ENCODE results near the gene EPB41L3.
"Not testable (repeated sequence)": the region's sequence is repeated elsewhere in the genome, so short reads cannot be mapped to it uniquely, and the experiment has no call there.

EPB41L3 gene

DNA sequence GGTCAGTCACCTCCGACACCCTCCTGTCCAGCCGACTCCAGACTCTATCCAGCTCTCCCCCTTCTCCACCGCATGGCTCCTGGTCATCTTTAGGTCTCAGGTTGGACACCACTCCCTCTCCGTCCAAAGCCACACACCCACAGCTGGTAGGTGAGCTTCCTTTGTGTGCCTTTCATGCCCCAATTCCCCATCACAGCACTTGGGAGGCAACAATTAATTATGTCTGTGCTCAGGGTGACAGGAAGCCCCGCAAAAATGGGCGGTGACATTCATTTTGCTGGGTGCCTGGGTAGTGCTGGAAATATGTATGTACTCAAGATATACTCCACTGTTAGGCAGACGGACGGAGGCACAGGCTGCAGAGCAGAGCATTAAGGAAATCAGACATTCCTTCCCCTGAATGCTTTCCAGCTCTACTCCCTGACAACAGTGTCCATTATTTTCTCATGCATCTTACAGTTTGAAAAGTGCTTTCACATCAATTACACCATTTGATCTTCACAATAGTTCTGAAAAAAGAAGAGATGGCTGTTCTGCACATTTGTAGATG is 13.1 kb downstream of the EPB41L3 start:
- no peak for DNase-seq (ENCODE audit: low read depth in 2 of 2)

DNA sequence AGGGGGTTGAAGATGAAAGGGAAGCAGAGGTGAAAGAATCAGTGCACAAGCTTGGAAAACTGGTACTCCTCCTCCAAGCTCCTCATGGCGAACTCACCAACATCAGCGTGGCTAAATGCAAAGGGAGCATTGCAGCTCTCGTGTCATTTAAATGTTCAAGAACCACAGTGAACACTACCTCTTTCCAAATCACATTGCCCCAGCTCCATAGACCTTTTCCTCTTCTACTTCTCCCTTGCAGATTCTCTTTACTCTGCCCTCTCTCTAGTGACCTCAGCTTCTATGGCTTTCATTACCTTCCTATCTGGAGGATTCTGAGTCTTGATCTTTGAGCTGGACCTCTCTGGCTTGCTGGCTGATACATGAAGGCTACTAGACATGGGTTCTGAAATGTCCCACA is 14.3 kb downstream of the EPB41L3 start:
- DNase-seq (ENCODE audit: low read depth in 2 of 2), result no peak

DNA sequence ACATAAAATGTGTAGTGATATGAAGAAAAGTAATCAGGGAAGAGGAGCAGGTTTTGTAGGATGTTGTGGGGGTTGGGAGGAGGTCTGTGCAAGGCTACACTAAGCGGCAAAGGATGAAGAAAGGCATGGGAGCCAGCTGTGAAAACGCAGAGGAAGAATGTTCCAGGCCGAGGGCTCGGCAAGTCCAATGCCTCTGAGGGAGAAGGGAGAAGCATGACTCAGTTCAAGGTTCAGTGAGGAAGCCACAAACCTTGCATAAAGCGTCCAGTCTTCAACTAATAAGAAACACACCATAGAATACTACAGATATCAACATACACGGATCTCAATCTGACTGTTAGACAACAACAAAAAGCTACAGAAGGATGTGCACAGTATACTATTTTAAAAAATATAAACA is 16.2 kb downstream of the EPB41L3 start:
- no peak for DNase-seq (ENCODE audit: low read depth in 2 of 2)

DNA sequence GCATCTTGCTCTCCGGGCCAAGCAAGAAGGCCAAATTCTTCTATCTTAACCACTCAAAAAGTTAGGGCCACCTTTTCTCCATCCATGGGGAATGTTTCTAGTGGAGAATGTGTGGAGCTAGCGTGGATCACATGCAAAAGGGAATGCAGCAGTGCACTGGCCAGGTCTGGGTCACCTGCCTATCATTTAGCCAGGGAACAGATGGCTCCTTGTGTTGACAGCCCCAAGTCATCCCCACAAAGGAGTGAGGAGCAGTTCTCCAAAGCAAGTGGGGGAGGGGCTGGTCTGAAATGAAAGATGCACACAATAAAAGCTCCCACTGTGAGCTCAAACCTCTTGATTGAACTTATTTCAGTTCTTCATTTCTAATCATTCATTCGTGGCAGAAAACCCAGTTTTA is 19.1 kb downstream of the EPB41L3 start:
- no peak for DNase-seq (ENCODE audit: low read depth in 2 of 2)

DNA sequence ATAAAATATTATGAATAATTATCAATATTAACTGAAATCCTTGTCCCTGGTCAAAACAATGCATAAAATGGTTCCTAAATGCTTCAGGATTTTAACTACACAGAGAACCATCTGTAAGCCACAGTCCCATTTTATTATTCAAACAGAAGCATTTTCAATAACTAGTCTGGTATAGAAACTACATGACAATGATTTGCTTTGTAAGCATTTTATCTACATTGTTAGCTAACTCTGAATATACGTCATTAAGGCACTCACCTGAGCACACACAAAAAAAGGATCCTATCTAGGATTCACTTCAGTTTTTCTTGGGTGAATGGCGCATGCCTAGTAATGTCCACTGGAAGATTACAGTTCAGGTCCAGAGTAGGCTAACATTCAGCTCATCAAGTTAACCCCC is 22.8 kb downstream of the EPB41L3 start:
- no peak for DNase-seq (ENCODE audit: low read depth in 2 of 2)

DNA sequence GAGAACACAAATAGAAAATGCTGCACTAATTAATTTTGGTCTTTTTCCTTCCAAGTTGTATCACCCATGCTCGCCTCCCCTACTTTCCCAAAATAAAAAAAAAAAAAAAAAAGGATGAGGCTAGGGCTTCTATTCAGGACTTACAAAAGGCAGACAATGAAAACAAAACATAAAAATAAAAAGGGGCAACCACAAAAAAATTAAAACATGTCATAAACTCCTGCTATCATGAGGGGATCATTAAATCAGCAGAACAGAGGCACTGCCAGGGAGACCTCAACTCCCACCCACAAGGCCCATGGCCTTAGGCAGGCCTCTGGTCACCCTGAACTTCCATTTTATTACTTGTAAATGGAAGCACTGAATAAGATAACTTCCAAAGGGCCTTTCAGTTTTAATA is 23.3 kb downstream of the EPB41L3 start:
- no peak for DNase-seq (ENCODE audit: low read depth in 2 of 2)

DNA sequence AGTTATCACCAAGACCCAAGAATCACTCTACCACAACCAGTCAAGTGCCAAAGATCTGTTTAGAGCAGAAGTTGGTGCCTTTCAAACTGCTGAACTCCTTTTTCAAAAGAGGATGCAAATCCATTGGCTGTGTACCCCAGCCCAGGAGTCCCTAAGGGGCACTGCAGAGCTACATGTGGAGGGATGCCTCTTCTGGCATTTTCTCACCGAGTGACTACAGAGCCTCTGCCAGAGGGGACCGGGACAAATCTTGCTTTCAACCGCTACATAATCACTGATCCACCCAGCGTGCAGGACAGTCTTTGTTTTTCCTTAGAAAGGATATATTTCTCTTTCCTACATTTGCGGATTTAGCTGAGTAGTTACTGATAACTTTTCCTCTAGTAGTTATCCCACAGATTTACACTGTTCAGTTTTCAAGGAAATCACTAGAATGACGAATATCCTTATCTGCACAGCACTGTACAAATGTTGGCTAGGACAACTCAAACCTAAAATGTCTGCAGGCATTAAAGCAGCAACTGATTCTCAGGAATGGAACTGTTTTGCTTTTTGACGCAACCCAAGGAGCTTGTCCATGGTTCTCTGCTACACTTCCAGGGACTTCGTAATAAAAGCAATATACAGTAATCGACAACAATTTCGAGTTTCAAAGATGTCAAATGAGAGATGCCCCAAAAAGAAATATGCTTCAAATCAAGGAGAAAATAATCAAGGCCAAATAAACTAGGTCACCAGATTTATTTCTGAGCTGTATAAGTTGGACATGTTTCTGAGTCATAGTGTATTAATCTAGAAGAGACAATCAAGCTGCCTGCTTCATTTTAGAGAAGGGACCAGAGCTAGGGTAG is 24.1 kb downstream of the EPB41L3 start:
- DNase-seq (ENCODE audit: low read depth in 2 of 2), result no peak

DNA sequence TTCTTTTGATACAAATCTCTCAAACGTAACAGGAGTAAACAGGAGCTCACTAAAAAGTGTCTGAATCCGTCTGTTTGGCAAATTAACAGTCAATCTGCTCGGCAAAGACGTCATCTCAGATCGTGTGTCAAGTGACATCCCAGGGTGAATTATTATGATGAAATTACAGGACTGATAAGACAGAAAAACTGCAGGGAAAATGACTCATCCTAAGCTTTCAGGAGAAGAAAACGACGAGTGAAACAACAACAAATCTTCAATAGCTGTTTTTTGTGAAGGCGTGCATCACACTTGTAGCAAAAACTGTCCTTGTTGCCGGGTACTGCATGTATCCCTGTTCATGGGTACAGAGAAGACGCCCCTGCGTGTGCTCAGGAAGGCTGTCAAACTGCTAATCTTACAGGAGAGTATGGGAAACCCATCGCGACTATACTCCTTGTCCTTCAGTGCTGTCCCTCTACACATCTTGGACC is 24.9 kb downstream of the EPB41L3 start:
- no peak for DNase-seq (ENCODE audit: low read depth in 2 of 2)

DNA sequence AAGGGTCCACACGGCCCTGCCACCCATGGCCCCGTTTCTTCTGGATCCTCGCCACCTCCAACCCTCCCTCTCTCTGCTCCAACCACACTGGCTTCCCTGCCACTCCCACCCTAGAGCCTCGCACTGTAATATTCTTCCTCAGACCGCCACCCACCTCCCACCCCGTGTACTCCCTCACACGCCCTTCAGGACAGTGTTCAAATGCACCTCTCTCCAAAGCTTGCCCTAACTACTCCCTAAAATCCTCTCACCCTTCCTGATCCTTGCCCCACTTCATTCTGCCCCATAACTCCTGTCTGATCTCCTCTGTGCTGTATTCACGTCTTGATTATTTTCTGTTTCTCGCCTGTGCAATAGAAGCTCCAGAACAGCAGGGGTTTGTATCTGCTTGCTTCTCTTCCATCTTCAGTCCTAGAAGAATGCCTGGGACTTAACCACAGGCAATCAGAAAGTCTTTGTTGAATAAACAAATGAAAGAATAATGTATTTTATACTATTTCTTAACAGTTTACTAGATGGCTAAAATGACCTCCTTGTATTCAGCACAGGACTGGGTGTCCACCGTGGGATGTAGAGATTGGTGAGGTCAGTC is 25.5 kb downstream of the EPB41L3 start:
- DNase-seq (ENCODE audit: low read depth in 2 of 2), result no peak

DNA sequence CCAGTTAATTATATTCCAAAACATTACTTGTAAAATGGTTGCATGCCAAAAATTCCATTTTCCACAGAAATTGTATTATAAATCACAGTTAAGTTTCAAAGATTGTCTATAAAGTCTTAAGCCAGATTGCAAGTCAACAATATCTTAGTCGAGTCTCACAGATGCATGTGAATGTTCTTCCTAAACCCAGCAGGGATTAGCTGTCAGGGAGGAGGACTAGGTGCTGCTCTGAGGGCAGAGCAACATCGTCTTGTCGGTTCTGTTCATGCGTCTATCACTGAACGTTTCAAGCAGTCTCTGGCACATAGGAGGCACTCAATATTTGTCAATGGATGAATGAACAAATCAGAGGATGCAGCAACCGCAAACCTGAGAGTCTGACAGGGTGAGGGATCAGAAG is 27.0 kb downstream of the EPB41L3 start:
- no peak for DNase-seq (ENCODE audit: low read depth in 2 of 2)

DNA sequence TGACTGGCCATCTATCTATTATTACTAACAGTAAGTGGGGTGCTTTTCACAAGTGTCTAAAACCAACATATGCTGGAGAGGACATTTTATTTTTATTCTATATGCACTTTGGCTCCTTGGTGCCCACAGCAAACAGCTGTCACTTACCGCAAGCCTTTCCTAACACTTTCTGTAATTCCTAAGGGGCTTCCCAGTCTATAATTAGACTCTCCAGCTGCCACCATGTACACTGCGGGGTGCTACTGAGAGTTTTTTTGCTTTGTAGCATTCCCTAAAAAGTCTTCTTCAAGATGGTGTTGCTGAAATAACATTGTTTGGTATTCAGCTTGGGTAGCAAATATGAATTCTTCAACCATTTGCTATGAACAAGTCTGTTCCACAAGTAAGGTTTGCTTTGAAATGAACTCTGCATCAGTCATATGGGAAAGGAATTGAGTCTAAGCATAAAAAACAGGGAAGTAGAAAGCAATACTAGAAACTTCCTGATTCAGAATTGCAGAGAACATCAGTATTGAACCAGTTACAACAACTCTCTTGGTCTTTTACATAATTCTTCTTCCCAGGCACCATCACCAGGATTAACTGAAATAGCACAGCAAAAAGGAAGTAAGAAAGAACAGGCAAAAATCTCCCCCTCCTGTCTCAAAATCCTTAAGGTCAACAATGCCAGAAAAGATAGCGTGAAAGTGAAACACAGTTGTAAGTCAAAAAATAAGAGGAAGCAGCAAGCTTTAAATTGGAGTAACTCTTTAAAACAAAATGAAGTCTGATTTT is 28.6 kb downstream of the EPB41L3 start:
- no peak for DNase-seq (ENCODE audit: low read depth in 2 of 2)

DNA sequence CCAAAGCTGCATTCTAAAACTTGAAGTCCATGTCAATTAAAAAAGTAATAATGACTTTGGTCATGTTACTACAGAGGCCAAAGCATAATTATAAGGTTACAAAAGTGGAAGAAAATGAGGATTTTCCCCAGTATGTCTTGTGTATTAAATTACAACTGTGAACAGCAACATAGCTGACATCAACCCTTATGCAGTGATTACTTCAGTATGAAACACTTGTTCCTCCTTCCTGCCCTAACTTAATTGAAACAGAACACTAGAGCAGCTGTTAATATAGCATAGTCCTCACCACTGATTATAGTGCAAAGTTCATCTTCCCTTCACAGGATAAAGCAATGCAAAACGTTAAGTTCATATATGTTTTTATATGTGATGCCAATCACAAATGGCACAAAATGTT is 29.9 kb downstream of the EPB41L3 start:
- DNase-seq (ENCODE audit: low read depth in 2 of 2), result no peak

DNA sequence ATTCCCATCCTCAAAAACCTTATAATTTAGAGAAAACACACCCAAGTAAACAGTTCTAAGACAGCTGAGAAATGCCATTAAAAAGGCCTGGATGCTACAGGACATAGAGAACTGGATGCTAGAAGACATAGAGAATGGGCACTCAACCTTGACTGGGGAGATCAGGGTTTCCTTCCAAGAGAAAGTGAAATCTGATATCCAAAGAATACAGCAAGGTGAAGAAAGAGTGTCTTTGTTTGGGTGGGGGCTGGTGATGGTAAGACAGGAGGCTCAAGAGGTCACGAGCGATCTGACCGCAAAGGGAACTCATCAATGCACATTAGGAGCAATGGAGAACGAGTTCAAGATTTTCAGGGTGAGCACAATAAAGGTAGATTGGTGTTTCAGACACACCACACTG is 31.6 kb downstream of the EPB41L3 start:
- no peak for DNase-seq (ENCODE audit: low read depth in 2 of 2)

DNA sequence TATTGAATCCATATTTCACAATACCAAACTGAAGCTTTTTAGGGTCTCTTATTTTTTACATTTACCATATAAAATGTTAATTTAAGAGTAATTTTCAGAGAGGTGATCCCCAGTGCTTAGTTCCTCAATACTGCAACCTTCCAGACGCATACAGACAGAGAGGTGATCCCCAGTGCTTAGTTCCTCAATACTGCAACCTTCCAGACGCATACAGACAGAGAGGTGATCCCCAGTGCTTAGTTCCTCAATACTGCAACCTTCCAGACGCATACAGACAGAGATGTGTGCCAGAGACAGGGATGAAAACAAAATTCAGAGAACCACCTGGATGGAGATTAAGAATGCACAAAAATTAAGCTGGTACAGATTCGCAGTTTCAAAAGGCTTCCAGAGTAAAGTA is 32.3 kb downstream of the EPB41L3 start:
- not testable (repeated sequence) for DNase-seq (ENCODE audit: low read depth in 2 of 2)

DNA sequence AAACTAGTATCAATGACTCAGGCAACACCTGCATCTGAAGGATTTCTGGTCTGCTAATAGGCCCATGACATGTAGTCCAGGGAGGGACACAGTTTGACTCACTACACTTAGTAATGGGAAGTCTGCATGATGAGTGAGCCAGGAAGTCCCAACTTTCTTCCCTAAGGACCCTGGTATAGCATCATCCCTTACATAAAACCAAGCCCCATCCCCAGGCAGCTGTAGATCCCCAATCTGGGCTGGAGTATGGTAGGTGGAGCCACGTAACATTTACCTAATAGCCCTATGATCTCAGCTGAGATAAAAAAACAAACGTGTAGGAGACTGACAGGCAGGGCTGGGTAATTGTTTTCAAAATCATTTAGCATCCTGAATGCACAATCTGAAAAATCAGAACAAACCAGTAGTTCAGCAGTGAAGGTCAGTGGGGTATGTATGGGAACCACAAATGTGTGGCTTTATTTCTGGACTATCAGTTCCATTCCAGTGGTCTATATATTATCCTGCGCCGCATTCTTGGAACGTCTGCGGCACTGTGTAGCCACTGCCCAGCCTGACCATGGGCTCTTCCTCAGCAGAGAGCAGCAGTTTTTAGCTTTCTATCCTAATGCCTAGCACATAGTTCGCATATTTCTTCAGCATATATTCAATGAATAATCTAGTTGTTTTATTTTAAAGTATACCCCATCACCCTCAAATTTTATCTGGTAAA is 33.5 kb downstream of the EPB41L3 start:
- DNase-seq (ENCODE audit: low read depth in 2 of 2), result no peak

DNA sequence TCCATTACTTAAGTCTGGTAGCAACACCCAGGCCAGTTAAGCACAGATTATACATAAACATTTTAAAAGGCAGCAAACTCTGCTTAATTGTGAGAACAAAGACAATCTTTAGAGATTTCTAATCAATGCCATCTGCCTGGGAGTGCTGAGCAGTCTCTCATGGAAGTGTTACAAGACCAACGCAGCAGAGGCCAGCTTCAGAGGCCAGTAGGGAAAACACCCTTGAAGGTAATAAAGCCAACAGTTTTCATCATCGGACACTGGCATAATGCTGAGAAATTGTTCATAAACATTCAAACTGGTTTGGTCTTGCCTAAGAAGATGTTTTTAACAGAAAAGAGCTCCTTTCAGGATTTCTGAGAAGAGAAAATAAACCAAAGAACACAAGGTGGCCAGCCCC is 35.0 kb downstream of the EPB41L3 start:
- DNase-seq (ENCODE audit: low read depth in 2 of 2), result no peak

DNA sequence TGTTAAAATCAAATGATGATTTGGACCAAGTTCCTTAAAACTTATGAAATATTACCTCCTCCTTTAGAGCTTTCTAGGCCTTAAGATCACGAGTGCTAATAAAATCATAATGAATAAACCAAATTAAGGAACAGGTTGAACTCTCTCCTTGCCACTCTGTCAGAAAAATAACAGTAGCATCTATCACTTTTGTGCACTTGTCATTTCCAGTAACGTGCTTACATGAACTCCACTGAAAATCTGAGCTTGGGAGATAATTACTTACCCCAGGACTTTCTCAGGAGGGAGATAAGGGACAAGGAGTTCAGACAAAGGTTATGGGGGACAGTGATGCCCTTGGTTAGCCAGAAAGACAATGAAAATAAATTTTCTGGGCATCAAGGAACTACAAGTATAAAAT is 36.0 kb downstream of the EPB41L3 start:
- no peak for DNase-seq (ENCODE audit: low read depth in 2 of 2)

DNA sequence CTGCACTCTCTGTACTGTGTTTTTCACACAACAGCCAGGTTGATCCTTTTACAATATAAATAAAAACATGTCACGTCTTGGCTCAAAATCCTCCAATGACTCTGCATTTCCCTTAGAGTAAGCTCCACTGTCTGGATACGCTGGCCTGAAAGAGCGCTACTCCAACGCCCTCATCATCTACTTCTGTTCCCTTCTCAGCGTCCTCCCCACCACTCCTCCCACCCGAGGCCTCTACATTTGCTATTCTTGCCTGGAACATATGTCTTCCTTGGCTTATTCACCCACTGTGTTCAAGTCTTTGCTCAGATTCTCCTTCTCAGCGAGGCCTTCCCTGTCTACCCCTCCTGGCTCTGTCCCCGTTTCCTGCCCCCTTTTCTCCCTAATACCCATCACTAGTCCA is 37.6 kb downstream of the EPB41L3 start:
- no peak for DNase-seq (ENCODE audit: low read depth in 2 of 2)

DNA sequence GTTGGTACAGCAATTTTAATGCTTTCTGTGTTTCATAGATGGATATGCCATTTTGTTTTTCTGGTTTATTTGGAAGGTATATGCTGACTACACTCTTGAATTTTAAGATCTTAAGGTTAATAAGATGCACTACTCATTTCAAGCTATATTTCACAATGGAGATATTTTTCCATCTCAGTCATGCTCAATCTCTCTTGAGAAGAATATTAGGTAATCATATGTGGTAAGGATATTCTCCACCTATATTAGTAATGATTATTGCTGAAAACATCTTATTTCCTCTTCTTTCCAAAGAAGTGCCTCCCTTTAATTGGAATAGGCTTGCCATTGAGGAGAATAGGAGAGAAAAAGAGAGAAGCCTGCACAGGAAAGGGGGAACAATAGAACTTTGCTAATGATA is 40.1 kb downstream of the EPB41L3 start:
- no peak for DNase-seq (ENCODE audit: low read depth in 2 of 2)

DNA sequence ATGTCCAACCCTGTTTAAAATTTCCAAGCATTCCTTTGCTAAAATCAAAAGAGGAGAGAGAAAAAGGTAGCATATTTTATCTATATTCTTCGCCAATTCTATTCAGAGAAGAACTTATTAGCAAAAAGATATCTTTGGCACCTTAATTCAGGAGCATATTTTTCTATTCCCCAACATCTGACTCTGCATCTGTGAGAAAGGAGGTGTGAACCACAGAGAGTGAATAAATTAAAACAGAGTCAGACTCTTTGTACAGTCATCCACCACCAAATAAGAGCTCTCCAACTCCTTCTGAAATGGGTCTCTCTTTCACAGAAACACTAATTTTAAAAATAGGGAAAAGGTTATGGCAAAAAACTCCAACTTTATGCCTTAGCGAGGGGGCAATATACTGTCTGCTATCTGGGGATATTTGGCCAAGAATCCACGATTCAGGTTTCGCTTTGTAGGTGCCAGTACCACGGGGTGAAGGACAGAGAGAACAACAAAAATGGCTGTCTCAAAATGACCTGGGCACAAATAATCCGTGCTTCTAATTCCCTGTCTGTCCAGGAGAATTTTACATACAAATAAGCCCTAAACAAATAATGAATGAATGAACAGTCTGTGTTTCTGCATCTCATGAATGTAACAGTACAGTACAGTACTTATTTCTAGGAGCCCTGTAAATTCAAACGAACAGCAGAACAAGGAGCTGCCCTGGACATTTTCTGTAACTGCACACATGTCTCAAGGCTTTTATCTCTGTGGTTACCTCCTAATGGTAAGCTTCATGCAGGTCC is 43.4 kb downstream of the EPB41L3 start:
- no peak for DNase-seq (ENCODE audit: low read depth in 2 of 2)

DNA sequence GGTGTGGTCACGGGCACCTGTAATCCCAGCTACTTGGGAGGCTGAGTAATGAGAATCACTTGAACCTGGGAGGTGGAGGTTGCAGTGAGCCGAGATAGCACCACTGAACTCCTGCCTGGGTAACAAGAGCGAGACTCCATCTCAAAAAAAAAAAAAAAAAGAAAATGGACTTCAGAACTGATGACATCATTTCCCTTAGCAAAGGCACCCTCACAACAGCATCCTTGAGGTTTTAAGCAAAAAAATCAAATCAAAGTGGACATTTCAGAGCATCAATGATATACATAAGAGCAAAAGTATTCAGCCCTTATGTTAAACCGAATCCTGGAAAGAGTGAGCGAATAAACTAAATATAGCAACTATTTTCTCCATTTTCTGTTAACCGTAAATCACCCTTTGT is 45.3 kb downstream of the EPB41L3 start:
- no peak for DNase-seq (ENCODE audit: low read depth in 2 of 2)
